GM12872 (cell line): ENCODE data around the gene FRY.

ENCODE experiments used
- CTCF ChIP-seq: IDR thresholded peaks from 3 replicates; pipeline ENCODE4 v1.5.1; 2011; ENCODE audit warnings: low read depth, mild to moderate bottlenecking, low read length, moderate library complexity; ENCODE audit not compliant: insufficient read depth

The FRY gene

GRCh38 chr13:32316501-32316900, 284.9 kb downstream of the FRY start:
- TF ChIP-seq CTCF, result no peak

- TF ChIP-seq CTCF, result no peak
Observed at GRCh38 chr13:32317716-32318465, 286.3 kb downstream of the FRY start.

DNA sequence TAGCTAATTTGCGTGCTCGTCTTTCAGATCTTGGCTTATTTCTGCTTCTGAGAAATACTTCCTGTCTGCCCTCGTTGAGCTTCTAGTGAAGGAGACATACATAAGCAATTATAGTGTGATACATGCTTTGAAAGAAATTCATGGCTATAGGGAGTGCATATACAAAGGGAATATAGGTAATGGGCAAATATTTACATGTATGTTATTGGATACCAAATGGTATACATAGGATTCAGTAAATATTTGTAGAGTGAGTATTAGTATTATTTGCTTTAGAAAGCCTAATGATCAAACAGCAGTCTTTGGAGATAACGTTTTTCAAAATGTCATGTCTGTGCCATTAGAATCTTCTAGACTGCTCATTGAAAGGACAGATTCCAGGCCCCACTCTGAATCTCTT, 289.0 kb downstream of the FRY start:
- TF ChIP-seq CTCF, result no peak

- TF ChIP-seq CTCF, result no peak
Observed at GRCh38 chr13:32323912-32324311, 292.3 kb downstream of the FRY start.

DNA sequence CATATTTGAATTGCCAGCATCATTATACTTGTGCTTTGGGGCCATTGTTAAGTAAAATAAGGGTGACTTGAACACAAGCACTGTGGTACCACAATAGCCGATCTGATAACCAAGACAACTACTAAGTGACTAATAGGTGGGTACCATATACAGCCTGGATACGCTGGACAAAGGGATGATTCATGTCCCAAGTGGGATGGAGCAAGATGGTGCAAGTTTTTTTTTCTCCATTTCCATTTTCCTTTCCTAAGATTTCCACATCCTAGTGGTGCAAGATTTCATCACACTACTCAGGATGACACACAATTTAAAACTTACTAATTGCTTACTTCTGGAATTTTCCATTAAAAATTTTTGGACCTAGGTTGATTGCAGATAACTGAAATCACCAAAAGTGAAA, 298.9 kb downstream of the FRY start:
- no peak for TF ChIP-seq CTCF

DNA sequence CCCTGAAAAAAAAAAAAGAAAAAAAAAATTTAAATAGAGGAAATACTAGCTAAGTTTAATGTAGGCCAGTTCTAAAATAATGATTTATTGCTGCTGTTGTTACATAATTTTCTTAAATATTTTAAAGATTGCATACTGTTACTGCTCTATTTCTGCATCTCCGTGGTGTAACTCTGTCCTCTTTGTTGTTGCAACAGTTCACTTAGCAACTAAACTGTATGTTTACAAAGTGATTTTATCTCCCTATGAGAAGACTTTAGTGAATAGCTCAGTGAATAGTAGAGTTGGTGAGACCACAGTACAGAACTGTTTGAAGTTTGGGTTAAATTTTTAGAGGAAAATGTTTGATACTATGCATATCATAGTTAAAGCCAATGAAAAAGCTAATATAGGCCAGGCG, 303.1 kb downstream of the FRY start:
- TF ChIP-seq CTCF, result no peak

GRCh38 chr13:32340914-32341313, 309.3 kb downstream of the FRY start:
- no peak for TF ChIP-seq CTCF
